ENCODE data around the gene PIGU.

DNA sequence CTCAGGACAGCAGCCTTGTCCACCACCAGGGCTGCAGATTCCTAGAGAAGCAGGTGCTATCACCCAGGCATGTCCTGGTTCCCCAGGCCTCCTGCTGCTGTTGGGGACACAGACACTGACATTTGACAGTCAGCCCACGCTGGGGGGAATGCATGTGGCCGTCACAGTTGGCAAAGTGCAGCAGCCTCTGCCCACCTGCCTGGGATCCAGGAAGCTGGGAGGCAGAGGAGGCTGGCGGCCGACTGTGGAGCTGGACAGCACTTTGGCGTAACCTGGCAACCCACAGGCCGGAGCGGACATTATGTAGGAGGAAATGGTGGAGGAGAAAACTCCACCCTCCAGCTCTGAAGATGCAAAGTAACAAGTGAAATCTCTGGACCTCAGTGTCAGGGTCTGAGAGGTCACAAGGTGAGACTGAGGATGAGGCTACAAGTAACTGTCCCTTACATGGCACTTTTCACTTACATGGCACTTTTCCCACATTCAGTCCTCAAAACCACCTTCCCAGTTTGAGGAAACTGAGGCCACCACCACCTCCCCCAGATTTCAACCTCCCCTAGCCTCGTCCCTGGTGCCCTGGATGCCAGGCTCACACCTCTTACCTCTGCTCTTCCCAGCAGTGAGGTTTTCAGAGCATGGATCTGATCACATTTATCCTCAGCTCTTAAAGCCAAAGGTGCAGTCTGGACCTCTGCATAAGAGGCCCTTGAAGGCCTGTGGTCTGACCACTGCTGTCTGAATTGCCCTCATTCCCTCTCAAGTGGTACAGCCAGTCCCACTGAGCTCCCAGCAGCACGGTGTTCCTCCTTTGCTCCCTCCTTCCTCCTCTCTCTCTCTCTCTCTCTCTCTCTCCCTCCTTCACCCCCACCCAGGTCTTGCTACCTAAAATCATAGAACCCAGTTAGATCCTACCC is 109.7 kb downstream of the PIGU start:
- TF ChIP-seq POLR2A (IDR thresholded peaks at IDR 0.05): no peak
- TF ChIP-seq, protein P1, sequence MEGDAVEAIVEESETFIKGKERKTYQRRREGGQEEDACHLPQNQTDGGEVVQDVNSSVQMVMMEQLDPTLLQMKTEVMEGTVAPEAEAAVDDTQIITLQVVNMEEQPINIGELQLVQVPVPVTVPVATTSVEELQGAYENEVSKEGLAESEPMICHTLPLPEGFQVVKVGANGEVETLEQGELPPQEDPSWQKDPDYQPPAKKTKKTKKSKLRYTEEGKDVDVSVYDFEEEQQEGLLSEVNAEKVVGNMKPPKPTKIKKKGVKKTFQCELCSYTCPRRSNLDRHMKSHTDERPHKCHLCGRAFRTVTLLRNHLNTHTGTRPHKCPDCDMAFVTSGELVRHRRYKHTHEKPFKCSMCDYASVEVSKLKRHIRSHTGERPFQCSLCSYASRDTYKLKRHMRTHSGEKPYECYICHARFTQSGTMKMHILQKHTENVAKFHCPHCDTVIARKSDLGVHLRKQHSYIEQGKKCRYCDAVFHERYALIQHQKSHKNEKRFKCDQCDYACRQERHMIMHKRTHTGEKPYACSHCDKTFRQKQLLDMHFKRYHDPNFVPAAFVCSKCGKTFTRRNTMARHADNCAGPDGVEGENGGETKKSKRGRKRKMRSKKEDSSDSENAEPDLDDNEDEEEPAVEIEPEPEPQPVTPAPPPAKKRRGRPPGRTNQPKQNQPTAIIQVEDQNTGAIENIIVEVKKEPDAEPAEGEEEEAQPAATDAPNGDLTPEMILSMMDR (IDR thresholded peaks at IDR 0.05): no peak

All from lower leg skin (tissue), 3 donors.